GM18511 (cell line): ENCODE measurements around the gene HAPSTR1.

Source experiments
- ATAC-seq: cut with Tn5 transposase; IDR thresholded peaks from one replicate; pipeline ENCODE4 v1.9.1; 2021; ENCODE audit warnings: mild to moderate bottlenecking, moderate library complexity; ENCODE audit not compliant: unreplicated experiment

Gene HAPSTR1

DNA sequence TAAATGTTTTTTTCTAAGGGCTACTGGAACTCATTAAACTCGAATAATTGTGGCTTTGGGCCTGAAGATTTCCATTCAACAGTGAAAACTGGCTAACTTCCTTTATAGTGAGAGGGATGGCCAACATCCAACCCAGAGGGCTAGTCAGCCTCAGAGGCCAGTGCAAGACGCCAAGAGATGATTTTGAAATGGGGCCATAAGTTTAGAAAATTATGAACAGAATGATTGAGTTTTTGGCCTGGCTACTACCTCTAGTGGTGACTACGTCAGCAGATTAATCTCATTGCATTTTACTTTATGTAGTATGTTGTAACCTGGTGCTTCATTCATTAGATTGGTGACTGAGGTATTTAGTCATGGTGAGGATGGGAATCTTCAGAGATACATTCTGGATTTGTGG, 28.4 kb downstream of the HAPSTR1 start:
- no peak for ATAC-seq

DNA sequence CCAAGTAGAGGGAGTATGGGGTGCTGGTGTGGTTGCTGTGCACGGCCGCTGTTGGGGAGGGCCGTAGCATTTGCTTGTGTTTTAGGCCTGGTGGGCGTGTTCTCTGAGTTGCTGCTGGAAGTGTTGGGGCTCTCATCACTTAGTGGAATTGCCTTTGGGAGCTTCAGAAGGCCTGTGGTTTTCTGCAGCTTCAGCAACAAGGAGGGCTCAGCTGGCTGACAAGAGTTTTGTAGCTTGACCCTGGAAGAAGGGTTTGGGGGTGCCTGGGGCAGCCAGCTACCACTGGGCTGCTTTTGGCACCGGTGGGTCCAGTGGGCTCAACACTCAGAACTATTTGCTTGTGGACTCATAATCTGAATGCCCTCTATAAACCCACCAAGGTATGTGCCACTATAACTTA, 30.9 kb downstream of the HAPSTR1 start:
- ATAC-seq: no peak

DNA sequence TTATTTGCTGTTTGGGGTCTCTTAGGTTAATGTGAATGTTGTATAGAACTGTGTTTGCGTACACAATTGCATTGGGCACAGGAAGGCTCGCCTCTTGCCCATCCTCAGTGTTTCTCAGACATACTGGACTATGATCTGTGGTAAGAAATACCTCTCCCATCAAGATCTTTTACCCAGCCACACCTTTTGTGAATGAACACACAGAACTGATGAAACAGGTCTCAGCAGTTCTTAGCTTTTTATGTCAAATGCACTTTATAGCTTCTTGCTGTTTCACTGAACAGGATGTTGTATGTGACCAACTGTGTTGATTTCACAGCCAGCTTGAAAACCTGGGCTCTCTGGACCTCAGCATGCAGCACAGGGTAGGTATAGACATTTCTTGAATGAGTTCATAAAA, 31.5 kb downstream of the HAPSTR1 start:
- ATAC-seq: no peak

- ATAC-seq: no peak
Observed at GRCh38 chr16:9123401-9123800, 32.0 kb downstream of the HAPSTR1 start.

DNA sequence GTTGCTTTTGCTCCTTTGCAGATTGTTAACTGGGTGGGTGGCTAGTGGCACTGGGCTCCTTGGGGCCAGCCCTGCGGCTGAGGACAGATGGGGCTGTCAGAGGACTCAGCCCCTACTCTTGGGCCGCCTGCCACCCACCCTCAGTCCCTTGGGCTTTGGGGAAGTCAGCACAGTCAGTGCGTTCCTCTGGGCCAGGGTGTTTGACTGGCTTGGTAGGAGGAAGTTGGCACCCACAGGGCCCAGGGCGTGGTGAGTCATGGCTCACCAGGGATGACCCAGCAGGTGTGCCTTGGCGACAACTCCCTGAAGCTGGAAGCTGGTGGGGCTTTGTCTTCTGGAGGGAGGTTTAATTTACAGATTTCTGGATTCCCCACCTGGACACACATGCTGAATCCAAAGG, 32.4 kb downstream of the HAPSTR1 start:
- no peak for ATAC-seq

DNA sequence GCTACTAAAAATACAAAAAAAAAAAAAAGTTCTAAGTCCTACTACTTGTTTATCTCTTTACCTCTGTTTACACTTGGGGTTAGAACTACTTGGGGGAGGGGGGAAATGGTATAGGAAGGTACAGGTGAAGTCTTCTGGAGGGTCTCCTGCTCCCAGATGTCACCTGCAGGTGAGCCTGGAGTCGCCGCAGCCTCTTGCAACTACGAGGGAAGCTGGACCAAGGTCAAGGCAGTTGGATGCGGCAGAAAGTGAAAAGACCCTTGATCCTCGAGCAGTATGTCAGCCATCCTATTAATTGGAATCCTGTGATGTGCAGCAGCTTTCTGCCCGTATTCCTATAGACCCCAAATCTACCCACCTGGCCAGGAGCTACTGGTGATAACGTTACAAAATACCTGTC, 33.0 kb downstream of the HAPSTR1 start:
- ATAC-seq: no peak

GRCh38 chr16:9124908-9125584, 33.6 kb downstream of the HAPSTR1 start:
- no peak for ATAC-seq

DNA sequence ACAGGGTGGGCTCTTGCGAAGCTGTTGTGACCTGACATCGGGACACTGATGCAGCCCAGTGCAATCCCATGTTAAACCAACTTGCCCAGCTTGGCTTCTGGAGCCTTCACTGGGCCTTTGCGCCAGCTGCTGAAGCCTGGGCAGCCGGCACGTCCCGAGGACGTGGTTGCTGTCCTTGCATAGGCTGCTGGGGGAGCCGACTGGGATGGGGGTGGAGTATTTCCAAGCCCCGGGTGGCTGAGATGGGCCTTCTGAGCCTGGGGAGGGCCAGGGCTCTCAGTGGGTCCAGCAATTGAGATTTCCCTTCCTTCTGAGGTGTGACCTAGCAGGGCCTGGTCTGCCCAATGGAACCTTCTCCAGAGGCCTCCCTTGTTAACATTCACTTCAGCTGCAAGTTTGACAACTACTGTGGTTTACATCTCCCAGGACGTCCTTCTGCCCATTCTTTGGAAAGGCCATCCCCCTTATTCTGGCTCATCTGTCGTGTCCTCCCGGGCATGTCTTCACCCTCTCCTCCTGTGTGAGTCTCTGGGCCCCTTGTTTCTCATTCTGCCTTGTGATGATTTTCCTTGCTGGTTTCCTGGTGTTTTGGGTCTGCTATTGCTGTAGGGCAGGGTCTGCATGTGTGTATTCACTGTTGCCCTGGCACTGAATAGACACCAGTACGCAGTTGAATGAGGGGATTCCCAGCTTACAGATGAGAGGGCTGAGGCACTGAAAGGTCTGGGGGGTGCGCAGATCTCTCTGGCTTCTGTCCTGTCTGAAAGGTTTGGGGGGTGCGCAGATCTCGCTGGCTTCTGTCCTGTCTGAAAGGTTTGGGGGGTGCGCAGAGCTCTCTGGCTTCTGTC, 34.4 kb downstream of the HAPSTR1 start:
- no peak for ATAC-seq

DNA sequence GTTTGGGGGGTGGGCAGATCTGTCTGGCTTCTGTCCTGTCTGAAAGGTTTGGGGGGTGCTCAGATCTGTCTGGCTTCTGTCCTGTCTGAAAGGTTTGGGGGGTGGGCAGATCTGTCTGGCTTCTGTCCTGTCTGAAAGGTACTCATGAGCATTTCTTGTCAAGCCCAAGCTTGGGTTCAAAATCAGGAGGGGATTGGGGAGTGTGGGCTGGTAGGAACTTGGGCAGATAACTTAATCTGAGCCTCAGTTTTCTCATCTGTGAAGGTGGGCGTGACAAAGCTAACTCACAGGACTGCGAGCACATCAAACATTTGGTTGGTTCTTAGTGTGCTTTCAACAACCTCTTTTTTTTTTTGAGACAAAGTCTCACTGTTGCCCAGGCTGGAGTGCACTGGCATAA, 35.2 kb downstream of the HAPSTR1 start:
- ATAC-seq: no peak

DNA sequence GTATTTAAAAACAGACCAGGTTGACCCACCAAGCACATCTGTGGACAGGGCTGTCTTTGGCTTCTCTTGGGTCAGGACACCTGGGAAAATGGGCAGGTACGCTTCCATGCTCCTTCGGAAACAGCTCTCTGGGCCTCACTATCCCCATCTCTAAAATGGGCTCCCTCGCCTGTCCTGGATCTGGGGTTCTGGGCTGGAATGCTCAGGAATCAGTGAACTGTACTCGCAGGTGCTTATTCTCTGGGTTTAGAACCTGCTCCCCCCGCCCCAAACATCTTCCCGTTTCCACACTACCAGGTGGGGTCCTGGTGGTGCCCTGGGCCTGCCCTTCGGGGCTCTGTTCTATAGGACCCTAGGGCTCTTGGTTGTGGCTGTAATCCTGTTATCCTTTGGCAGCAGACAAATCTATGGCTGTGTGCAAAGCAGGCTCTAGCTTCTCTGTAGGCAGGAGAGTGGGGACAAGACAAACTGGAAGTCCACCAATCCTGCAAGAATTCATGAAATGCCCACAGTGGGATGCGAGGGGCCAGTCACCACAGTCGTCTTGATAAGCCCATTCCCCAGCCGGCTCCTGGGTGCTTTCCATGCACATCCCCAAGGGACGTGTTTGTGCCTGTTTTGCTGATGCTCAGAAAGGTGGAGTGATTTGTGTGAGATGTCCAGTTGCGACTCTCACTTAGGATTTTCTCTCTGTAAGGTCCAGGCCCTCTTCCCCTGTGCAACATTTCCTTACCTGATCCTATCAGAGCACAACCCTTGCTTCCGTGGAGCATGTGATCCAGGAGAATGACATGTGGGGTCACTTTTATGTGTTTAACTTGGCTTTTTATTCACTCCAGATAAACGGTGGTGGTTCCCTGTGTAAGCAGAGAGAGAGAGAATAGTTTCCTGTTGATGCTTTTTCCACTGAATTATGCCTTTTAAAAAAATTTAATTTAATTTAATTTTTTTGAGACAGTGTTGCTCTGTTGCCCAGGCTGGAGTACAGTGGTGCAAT, 37.2 kb downstream of the HAPSTR1 start:
- no peak for ATAC-seq

GRCh38 chr16:9134306-9134705, 42.9 kb downstream of the HAPSTR1 start:
- ATAC-seq: no peak

GRCh38 chr16:9134739-9135138, 43.3 kb downstream of the HAPSTR1 start:
- ATAC-seq: peak; percentile 55

GRCh38 chr16:9135797-9136196, 44.4 kb downstream of the HAPSTR1 start:
- ATAC-seq: peak; percentile 75

DNA sequence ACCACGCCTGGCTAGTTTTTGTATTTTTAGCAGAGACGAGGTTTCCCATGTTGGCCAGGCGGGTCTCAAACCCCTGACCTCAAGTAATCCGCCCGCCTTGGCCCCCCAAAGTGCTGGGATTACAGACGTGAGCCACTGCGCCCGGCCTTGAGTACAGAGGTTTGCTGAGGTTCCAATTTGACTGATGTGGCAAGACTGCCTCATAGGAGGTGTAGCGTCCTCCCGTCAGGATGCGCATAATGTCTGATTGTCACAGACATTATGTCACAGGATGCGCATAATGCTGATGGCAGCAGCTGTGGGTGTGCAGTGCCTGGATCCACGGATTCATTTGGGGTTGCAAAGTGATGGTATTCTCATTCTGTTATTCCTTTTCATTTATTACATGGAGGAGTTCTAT, 45.2 kb downstream of the HAPSTR1 start:
- no peak for ATAC-seq

DNA sequence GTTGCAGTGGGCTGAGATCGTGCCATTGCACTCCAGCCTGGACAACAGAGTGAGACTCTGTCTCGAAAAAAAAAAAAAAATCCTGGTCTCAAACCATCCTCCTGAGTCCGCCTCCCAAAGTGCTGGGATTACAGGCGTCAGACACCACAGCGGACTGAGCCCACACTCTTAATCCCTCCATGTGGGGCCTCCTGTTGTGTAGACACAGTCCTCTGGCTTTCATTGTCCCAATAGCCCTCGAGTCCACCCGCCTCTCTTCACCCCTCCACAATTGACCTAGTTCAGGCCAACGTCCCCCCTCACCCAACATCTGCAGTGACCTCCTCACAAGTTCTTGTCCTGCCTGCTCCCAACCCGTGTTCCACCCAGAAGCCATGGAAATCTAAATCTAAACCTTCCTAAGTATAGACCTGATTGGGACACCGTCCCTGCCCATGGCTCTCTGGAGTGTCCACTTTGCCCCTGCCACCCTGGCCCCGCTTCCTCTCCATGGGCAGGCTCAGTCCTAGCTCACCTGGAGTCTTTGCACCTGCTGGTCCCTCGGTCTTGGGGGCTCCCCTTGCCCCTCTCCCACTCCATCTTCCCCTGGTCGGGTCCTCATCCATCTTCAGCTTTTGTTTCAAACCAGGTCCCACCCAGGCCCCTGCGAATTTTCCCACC, 46.7 kb downstream of the HAPSTR1 start:
- no peak for ATAC-seq

GRCh38 chr16:9138731-9139501, 47.5 kb downstream of the HAPSTR1 start:
- peak; percentile 47 for ATAC-seq

DNA sequence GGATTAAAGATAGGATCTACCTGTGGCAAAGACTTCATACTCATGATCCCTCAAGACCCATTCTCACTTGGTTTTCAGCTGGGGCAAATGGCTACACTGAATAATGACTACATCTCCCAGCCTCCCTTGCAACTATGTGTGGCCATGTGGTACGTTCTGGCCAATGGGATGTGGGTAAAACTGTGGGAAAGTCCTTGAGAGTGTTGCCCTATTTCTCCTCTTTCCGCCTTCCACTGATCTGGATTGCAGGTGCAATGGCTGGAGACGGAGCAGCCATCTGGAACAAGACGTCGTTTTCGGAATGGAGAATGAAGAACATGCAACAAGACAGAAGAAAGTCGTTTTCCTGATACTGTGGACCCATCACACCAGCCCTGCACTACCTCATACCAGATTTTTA, 48.5 kb downstream of the HAPSTR1 start:
- ATAC-seq: peak; percentile 58
